Stimulated activated CD4-positive, alpha-beta T cell treated with anti-CD3 and anti-CD28 coated beads, Interleukin-15, amount 100 ng/mL, for 48 hours (primary cell): ENCODE measurements around the gene SEMA3C.
"Not testable (repeated sequence)": the region's sequence is repeated elsewhere in the genome, so short reads cannot be mapped to it uniquely, and the experiment has no call there.

Experiments used
- DNase-seq, 2 donors: peaks; one replicate each; pipeline ENCODE4 v3.0.0-alpha.2; 2020; ENCODE audit warnings: low read depth in 2 of 2

The SEMA3C gene

GRCh38 chr7:80926955-80927354 is 8.1 kb upstream of the SEMA3C start:
- DNase-seq = not testable (repeated sequence)

- no peak for DNase-seq
Measured at GRCh38 chr7:80924090-80924489, 5.2 kb upstream of the SEMA3C start.

- no peak for DNase-seq
Measured at GRCh38 chr7:80923211-80923612, 4.4 kb upstream of the SEMA3C start.

GRCh38 chr7:80922253-80923049 is 3.6 kb upstream of the SEMA3C start:
- DNase-seq = no peak

GRCh38 chr7:80921130-80921529 is 2.3 kb upstream of the SEMA3C start:
- DNase-seq = no peak

GRCh38 chr7:80918399-80918798 is 452 bp downstream of the SEMA3C start:
- no peak for DNase-seq

GRCh38 chr7:80916770-80917741 is 1.8 kb downstream of the SEMA3C start:
- no peak for DNase-seq

- no peak for DNase-seq
Measured at GRCh38 chr7:80910228-80910627, 8.6 kb downstream of the SEMA3C start.

GRCh38 chr7:80908360-80908797 is 10.5 kb downstream of the SEMA3C start:
- no peak for DNase-seq

GRCh38 chr7:80907612-80908011 is 11.2 kb downstream of the SEMA3C start:
- no peak for DNase-seq

GRCh38 chr7:80907141-80907601 is 11.7 kb downstream of the SEMA3C start:
- DNase-seq = no peak

GRCh38 chr7:80905334-80905733 is 13.5 kb downstream of the SEMA3C start:
- no peak for DNase-seq

- no peak for DNase-seq
Measured at GRCh38 chr7:80902716-80903308, 16.0 kb downstream of the SEMA3C start.

- DNase-seq = no peak
Measured at GRCh38 chr7:80902019-80902418, 16.8 kb downstream of the SEMA3C start.

GRCh38 chr7:80900583-80901576 is 18.0 kb downstream of the SEMA3C start:
- DNase-seq = no peak

GRCh38 chr7:80896906-80897598 is 21.8 kb downstream of the SEMA3C start:
- DNase-seq = no peak

GRCh38 chr7:80895056-80895455 is 23.8 kb downstream of the SEMA3C start:
- DNase-seq = no peak

- DNase-seq = no peak
Measured at GRCh38 chr7:80891259-80891544, 27.6 kb downstream of the SEMA3C start.

- DNase-seq = no peak
Measured at GRCh38 chr7:80890426-80891258, 28.2 kb downstream of the SEMA3C start.

GRCh38 chr7:80889525-80889924 is 29.3 kb downstream of the SEMA3C start:
- no peak for DNase-seq
